ENCODE data around the gene THADA.

DNA sequence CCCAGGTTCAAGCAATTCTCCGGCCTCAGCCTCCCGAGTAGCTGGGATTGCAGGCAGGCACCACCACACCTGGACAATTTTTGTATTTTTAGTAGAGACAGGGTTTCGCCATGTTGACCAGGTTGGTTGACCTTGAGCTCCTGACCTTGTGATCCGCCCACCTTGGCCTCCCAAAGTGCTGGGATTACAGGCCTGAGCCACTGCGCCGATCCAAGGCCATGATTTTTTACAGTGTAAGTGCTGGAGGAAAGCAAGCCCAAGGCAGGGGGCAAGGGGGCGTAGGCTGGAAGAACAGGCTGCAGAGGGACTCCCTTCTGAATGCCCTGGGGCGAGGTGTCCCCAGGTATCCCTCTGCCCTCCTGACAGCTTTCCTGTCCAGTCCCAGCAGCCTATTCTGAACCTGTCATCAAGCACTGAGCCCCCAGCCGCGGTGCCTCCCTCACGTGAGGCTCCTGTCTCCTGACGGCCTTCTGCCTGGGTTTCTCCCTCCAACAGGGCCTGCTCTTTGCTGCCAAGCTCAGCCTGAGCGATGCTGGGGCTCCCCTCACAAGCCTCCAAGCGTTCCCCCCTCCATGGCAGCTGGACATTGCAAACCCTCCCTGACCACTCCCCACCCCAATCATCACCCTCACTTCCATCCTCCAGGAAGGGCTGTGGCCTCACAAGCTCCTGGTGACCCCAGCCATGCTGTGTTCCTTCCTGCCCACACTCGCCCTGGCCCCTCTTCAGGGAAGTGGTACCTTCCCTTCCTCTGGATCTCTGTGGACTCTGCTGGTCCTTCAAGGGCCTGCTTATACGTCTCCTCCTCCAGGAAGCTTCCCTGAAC lies 407.1 kb downstream of the THADA start:
- TF ChIP-seq, protein P1, sequence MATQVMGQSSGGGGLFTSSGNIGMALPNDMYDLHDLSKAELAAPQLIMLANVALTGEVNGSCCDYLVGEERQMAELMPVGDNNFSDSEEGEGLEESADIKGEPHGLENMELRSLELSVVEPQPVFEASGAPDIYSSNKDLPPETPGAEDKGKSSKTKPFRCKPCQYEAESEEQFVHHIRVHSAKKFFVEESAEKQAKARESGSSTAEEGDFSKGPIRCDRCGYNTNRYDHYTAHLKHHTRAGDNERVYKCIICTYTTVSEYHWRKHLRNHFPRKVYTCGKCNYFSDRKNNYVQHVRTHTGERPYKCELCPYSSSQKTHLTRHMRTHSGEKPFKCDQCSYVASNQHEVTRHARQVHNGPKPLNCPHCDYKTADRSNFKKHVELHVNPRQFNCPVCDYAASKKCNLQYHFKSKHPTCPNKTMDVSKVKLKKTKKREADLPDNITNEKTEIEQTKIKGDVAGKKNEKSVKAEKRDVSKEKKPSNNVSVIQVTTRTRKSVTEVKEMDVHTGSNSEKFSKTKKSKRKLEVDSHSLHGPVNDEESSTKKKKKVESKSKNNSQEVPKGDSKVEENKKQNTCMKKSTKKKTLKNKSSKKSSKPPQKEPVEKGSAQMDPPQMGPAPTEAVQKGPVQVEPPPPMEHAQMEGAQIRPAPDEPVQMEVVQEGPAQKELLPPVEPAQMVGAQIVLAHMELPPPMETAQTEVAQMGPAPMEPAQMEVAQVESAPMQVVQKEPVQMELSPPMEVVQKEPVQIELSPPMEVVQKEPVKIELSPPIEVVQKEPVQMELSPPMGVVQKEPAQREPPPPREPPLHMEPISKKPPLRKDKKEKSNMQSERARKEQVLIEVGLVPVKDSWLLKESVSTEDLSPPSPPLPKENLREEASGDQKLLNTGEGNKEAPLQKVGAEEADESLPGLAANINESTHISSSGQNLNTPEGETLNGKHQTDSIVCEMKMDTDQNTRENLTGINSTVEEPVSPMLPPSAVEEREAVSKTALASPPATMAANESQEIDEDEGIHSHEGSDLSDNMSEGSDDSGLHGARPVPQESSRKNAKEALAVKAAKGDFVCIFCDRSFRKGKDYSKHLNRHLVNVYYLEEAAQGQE (IDR thresholded peaks at IDR 0.05; ENCODE audit: insufficient read depth in 1 of 2, low read depth in 2 of 2, low read length in 2 of 2) = no peak
- TF ChIP-seq POLR2AphosphoS5 (IDR thresholded peaks at IDR 0.05; ENCODE audit: low read depth, low read length) (no peak), TAF1 (IDR thresholded peaks at IDR 0.05; ENCODE audit: borderline replicate concordance, insufficient read depth, low read length) (no peak), SIN3A (IDR thresholded peaks at IDR 0.05; ENCODE audit: borderline replicate concordance, insufficient read depth, low read length) (no peak), FOXP2 (optimal IDR thresholded peaks at IDR 0.05; ENCODE audit: borderline replicate concordance, extremely low read depth, extremely low read length, insufficient read depth) (no peak)
